IMR-90 (cell line): ENCODE measurements around the gene NDUFA6. TPM values are rescaled to one million over a fixed set of nuclear protein-coding genes. Genes with fewer than 3 reads are reported as not detected.
"Not testable (repeated sequence)": the region's sequence is repeated elsewhere in the genome, so short reads cannot be mapped to it uniquely, and the experiment has no call there.

ENCODE experiments used
- ATAC-seq: fragments of 200-7000 bp; cut with Tn5 transposase; 2 replicates; pipeline ENCODE4 v1.9.1; 2020; ENCODE audit warnings: low read depth, mild to moderate bottlenecking, moderate library complexity
- BruUV-seq: library from RNA; stranded (reverse); fragments of 400-500 nt; replicated peaks from 2 replicates; lab custom pipeline; 2021; lab: Mats Ljungman, UMichigan
- CTCF ChIA-PET: fragments of 300-600 bp; formaldehyde crosslinking; extraction: SDS; loops from one replicate; lab custom pipeline; 2021; ENCODE audit warnings: antibody characterized with exemption; lab: Yijun Ruan, JAX
- POLR2A ChIA-PET: fragments of 300-600 bp; sonication (Branson Sonifier 250); formaldehyde crosslinking; loops from one replicate; lab custom pipeline; 2022; ENCODE audit warnings: antibody characterized with exemption; ENCODE audit not compliant: unreplicated experiment; lab: Charles Lee
- DNase-seq: peaks from one replicate; pipeline ENCODE4 v3.0.0; 2013
- H2AFZ ChIP-seq: replicated peaks from 2 replicates; pipeline ENCODE3; 2013; ENCODE audit warnings: low read length, mild to moderate bottlenecking; ENCODE audit not compliant: poor library complexity
- H2AK5ac ChIP-seq: 2 replicates; pipeline ENCODE4 v1.6.1; 2013; ENCODE audit warnings: low read depth, low read length, inconsistent platforms
- H2AK9ac ChIP-seq: replicated peaks from 2 replicates; pipeline ENCODE3; 2013; ENCODE audit warnings: mild to moderate bottlenecking, low read depth, low read length, moderate library complexity; ENCODE audit not compliant: poor library complexity
- H2BK120ac ChIP-seq: 2 replicates; pipeline ENCODE4 v1.6.1; 2013; ENCODE audit warnings: low read depth, low read length, inconsistent platforms
- H2BK15ac ChIP-seq: 3 replicates; pipeline ENCODE4 v1.6.1; 2013; ENCODE audit warnings: low read depth, low read length, inconsistent platforms
- H2BK20ac ChIP-seq: 2 replicates; pipeline ENCODE4 v1.6.1; 2013; ENCODE audit warnings: low read depth, mild to moderate bottlenecking, inconsistent platforms, low read length, moderate library complexity
- H2BK5ac ChIP-seq: 2 replicates; pipeline ENCODE4 v1.6.1; 2013; ENCODE audit warnings: mild to moderate bottlenecking, low read depth, low read length, inconsistent platforms; ENCODE audit not compliant: poor library complexity, severe bottlenecking
- H3K14ac ChIP-seq: replicated peaks from 2 replicates; pipeline ENCODE4 v1.6.1; 2013; ENCODE audit warnings: low read depth, low read length, inconsistent platforms
- H3K18ac ChIP-seq: 2 replicates; pipeline ENCODE4 v1.6.1; 2013; ENCODE audit warnings: low read depth, low read length, control low read depth
- H3K23ac ChIP-seq: 2 replicates; pipeline ENCODE4 v1.6.1; 2013; ENCODE audit warnings: low read depth, low read length, inconsistent platforms
- H3K27ac ChIP-seq: 2 replicates; pipeline ENCODE4 v1.5.1; 2013; ENCODE audit warnings: mild to moderate bottlenecking, control low read depth, low read length; ENCODE audit not compliant: insufficient read depth
- H3K27me3 ChIP-seq: 2 replicates; pipeline ENCODE4 v1.6.1; 2013; ENCODE audit warnings: low read length; ENCODE audit not compliant: control insufficient read depth, insufficient read depth
- H3K36me3 ChIP-seq: 2 replicates; pipeline ENCODE4 v1.6.1; 2013; ENCODE audit warnings: low read length, mixed read lengths; ENCODE audit not compliant: control insufficient read depth, insufficient read depth
- H3K4ac ChIP-seq: 2 replicates; pipeline ENCODE4 v1.6.1; 2013; ENCODE audit warnings: low read depth, low read length, inconsistent platforms
- H3K4me1 ChIP-seq: 2 replicates; pipeline ENCODE4 v1.6.1; 2013; ENCODE audit warnings: low read length, mixed read lengths; ENCODE audit not compliant: control insufficient read depth, insufficient read depth
- H3K4me2 ChIP-seq: 2 replicates; pipeline ENCODE4 v1.6.1; 2013; ENCODE audit warnings: low read depth, mild to moderate bottlenecking, control low read depth, low read length, moderate library complexity
- H3K4me3 ChIP-seq: 2 replicates; pipeline ENCODE4 v1.5.1; 2013; ENCODE audit warnings: low read depth, mild to moderate bottlenecking, control low read depth, low read length, moderate library complexity; ENCODE audit not compliant: insufficient read depth
- H3K56ac ChIP-seq: 2 replicates; pipeline ENCODE4 v1.6.1; 2013; ENCODE audit warnings: low read length, inconsistent platforms; ENCODE audit not compliant: insufficient read depth; ENCODE audit errors: extremely low read depth
- H3K79me1 ChIP-seq, 2 experiments: 2 replicates each; pipeline ENCODE4 v1.6.1; 2013; ENCODE audit warnings: low read length in 2 of 2, inconsistent platforms in 1 of 2, low read depth in 1 of 2
- H3K9ac ChIP-seq: 2 replicates; pipeline ENCODE4 v1.6.1; 2013; ENCODE audit warnings: low read depth, low read length, control low read depth
- H3K9me1 ChIP-seq: 2 replicates; pipeline ENCODE4 v1.6.1; 2013; ENCODE audit warnings: low read length, inconsistent platforms; ENCODE audit not compliant: insufficient read depth
- H3K9me3 ChIP-seq: 2 replicates; pipeline ENCODE4 v1.6.1; 2013; ENCODE audit warnings: low read length; ENCODE audit not compliant: control insufficient read depth, insufficient read depth
- H4K20me1 ChIP-seq: 2 replicates; pipeline ENCODE4 v1.6.1; 2013; ENCODE audit warnings: low read length, inconsistent platforms; ENCODE audit not compliant: insufficient read depth
- H4K5ac ChIP-seq: 2 replicates; pipeline ENCODE4 v1.6.1; 2013; ENCODE audit warnings: mild to moderate bottlenecking, low read depth, low read length, control low read depth
- H4K8ac ChIP-seq, 2 experiments: 2 replicates each; pipeline ENCODE4 v1.6.1; 2013; ENCODE audit warnings: low read depth in 2 of 2, low read length in 2 of 2, control low read depth in 1 of 2, inconsistent platforms in 1 of 2
- H4K91ac ChIP-seq: 2 replicates; pipeline ENCODE4 v1.6.1; 2013; ENCODE audit warnings: low read depth, low read length, inconsistent platforms; ENCODE audit not compliant: insufficient read depth
- CTCF ChIP-seq: conservative IDR thresholded peaks from 2 replicates; pipeline ENCODE4 v1.5.1; 2012; ENCODE audit warnings: mild to moderate bottlenecking, low read depth, low read length, improper control_type of control experiment
- RAD21 ChIP-seq: IDR thresholded peaks from 2 replicates; pipeline ENCODE4 v1.6.1; 2012; ENCODE audit warnings: low read length, improper control_type of control experiment
- WGBS, 2 experiments: methylation state at CpG; one replicate each; pipeline versions ENCODE4 v1.1.5 to v1.1.7; 2013; ENCODE audit warnings: missing lambda C conversion rate in 2 of 2; ENCODE audit not compliant: insufficient read length in 1 of 2; ENCODE audit errors: extremely low coverage in 2 of 2; 5-methylcytosine and 5-hydroxymethylcytosine counted together
- dilution Hi-C: fragments of 300-500 bp; cut with HindIII; formaldehyde crosslinking; loops from one replicate; pipeline ENCODE4 v1.14.3; 2018; ENCODE audit warnings: low sequenced_read_pairs; ENCODE audit not compliant: unreplicated experiment
- in situ Hi-C: fragments of 300-500 bp; cut with MboI; formaldehyde crosslinking; loops from 3 replicates; pipeline ENCODE4 v1.14.3; 2019; ENCODE audit warnings: low sequenced_read_pairs, inconsistent platforms, mixed read lengths
- intact Hi-C: fragments of 100-400 bp; cut with micrococcal nuclease; formaldehyde crosslinking; loops from 2 replicates; pipeline ENCODE4 v1.10.0; 2022
- polyA plus RNA-seq, 3 experiments: library from polyadenylated mRNA; depleted of rRNA; stranded (reverse); fragments of >200 nt; gene quantifications; 2 replicates each; pipeline ENCODE4 v1.2.3, GENCODE V29; 2012; ENCODE audit warnings: low replicate concordance in 1 of 3
- total RNA-seq: library from RNA; depleted of rRNA; stranded (reverse); fragments of >200 nt; gene quantifications from 2 replicates; pipeline ENCODE4 v1.2.3, GENCODE V29; 2012

NDUFA6 gene
- total and polyA plus RNA-seq, 2 of the 4 experiments (the other 2 are of a cell fraction), result 48.8 to 89.0 TPM

DNA sequence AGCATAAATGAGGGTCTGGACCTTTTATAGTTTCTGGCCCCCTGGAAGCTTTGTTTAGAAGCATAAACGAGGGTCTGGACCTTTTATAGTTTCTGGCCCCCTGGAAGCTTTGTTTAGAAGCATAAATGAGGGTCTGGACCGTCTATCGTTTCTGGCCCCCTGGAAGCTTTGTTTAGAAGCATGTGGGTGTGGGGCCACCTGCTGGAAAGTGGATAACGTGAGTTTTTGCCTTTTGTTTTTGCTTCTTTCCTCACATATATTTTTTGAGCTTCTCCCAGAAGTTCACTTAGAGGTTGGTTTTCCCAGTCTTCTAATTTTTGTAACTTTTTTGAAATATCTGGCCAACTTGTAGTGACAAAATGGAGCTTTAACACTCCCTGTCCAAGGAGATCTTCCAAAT, 22.2 kb upstream of the NDUFA6 start:
- H3K14ac ChIP-seq, BruUV-seq, H2AK9ac ChIP-seq, intact Hi-C loops, H2BK120ac ChIP-seq, H2BK15ac ChIP-seq, H3K27ac ChIP-seq, H4K8ac ChIP-seq, H2AFZ ChIP-seq, POLR2A ChIA-PET, H3K4me3 ChIP-seq, H3K4me2 ChIP-seq, H3K9me1 ChIP-seq, H2BK5ac ChIP-seq, H3K23ac ChIP-seq, H3K36me3 ChIP-seq, ATAC-seq, H2BK20ac ChIP-seq, H4K20me1 ChIP-seq, H3K79me1 ChIP-seq, H3K4me1 ChIP-seq, H4K5ac ChIP-seq, H3K4ac ChIP-seq, in situ Hi-C loops, H3K18ac ChIP-seq, DNase-seq, H3K56ac ChIP-seq, H2AK5ac ChIP-seq, dilution Hi-C loops, H4K91ac ChIP-seq, H3K27me3 ChIP-seq, H3K9ac ChIP-seq: not testable (repeated sequence)
- TF ChIP-seq CTCF (0 out of 2 replicates have a peak, but pooled peaks have one; percentile 11), RAD21 (0 out of 2 replicates have a peak, but pooled peaks have one; percentile 15)
- no CpG with 5 or more reads among the region's 4 CpGs for WGBS, 2 experiments
- CTCF ChIA-PET, result interaction anchor here (0.6 to 0.8 kb wide), 3 partner anchors 11 to 147 kb away, joined by 3 to 4 read pairs (median 3); no protein-coding TSS in a partner anchor
- peaks cover 13% of the 10 kb centered on the region for H3K9me3 ChIP-seq
